Small intestine (tissue), 7 donors: ENCODE measurements around the gene TNFRSF25. TPM values are rescaled to one million over a fixed set of nuclear protein-coding genes. Genes with fewer than 3 reads are reported as not detected.
"Not testable (repeated sequence)": the region's sequence is repeated elsewhere in the genome, so short reads cannot be mapped to it uniquely, and the experiment has no call there.

Source experiments
- DNase-seq, 2 donors: peaks; one replicate each; pipeline versions ENCODE4 v3.0.0 to v3.0.0-alpha.2; 2013
- FAIRE-seq: peaks from 2 replicates; lab custom pipeline; 2012; peaks lifted over from hg19 to GRCh38; lab: Jason Lieb, UNC
- H3K27ac ChIP-seq, 3 donors: one replicate each; pipeline ENCODE4 v1.5.1; 2013; ENCODE audit warnings: low read length in 2 of 3, mild to moderate bottlenecking in 2 of 3, control low read depth in 1 of 3, inconsistent platforms in 1 of 3, low read depth in 1 of 3, moderate library complexity in 1 of 3
- H3K27me3 ChIP-seq, 3 donors: one replicate each; pipeline ENCODE4 v1.6.1; 2013; ENCODE audit warnings: low read length in 3 of 3, inconsistent platforms in 1 of 3; ENCODE audit not compliant: control insufficient read depth in 3 of 3, insufficient read depth in 3 of 3
- H3K36me3 ChIP-seq, 3 donors: one replicate each; pipeline ENCODE4 v1.6.1; 2013; ENCODE audit warnings: low read length in 3 of 3, inconsistent platforms in 1 of 3, low read depth in 1 of 3, mild to moderate bottlenecking in 1 of 3, moderate library complexity in 1 of 3; ENCODE audit not compliant: control insufficient read depth in 3 of 3, insufficient read depth in 2 of 3
- H3K4me1 ChIP-seq, 3 donors: one replicate each; pipeline ENCODE4 v1.6.1; 2013; ENCODE audit warnings: low read length in 2 of 3, inconsistent platforms in 1 of 3, low read depth in 1 of 3, mild to moderate bottlenecking in 1 of 3, moderate library complexity in 1 of 3; ENCODE audit not compliant: control insufficient read depth in 3 of 3, insufficient read depth in 2 of 3
- H3K4me3 ChIP-seq, 3 donors: one replicate each; pipeline ENCODE4 v1.5.1; 2013; ENCODE audit warnings: low read length in 3 of 3, control low read depth in 1 of 3, inconsistent platforms in 1 of 3, low read depth in 1 of 3, mild to moderate bottlenecking in 1 of 3, moderate library complexity in 1 of 3
- H3K9me3 ChIP-seq, 2 donors: one replicate each; pipeline ENCODE4 v1.6.1; 2013; ENCODE audit warnings: low read depth in 1 of 2, low read length in 1 of 2; ENCODE audit not compliant: control insufficient read depth in 2 of 2, insufficient read depth in 1 of 2
- WGBS, 3 donors: extraction: QIAGEN DNeasy Blood & Tissue Kit; methylation state at CpG; one replicate each; pipeline ENCODE4 v1.1.7; 2013; 5-methylcytosine and 5-hydroxymethylcytosine counted together
- polyA plus RNA-seq, 4 donors: library from polyadenylated mRNA; stranded (reverse) in 3 of 4; unstranded in 1 of 4; fragments of 200-250 nt in 3 of 4; fragments of 120-200 nt in 1 of 4; gene quantifications; one replicate each; pipeline versions ENCODE4 v1.2.1 to v1.2.3, GENCODE V29; 2013
- donor health status: healthy with polysubstance abuse.
- donor health status: control.
- donor health status: control.
- donor health status: Bipolar disorder and iron deficiency.
- donor health status: healthy.

TNFRSF25 gene
- polyA plus RNA-seq, 4 donors: 23.0 to 52.7 (median 33.2) TPM

GRCh38 chr1:6445929-6446328 lies 20.0 kb downstream of the TNFRSF25 start:
- FAIRE-seq, H3K9me3 ChIP-seq, H3K4me3 ChIP-seq, DNase-seq, H3K27ac ChIP-seq: not testable (repeated sequence)
- Histone ChIP-seq H3K27me3 (peaks cover 0 to 27% (median 17%) of the 10 kb centered on the region in 3 donors), H3K36me3 (peaks cover 0 to 14% (median 0%) of the 10 kb centered on the region in 3 donors), H3K4me1 (peaks cover 0 to 28% (median 0%) of the 10 kb centered on the region in 3 donors)
- 84 to 90% (median 84%) methylated on average over 2 to 4 of the region's 4 CpGs for WGBS, 3 donors

- H3K4me3 ChIP-seq: no peak overlapping the region
- peak in 1 of 2 donors; percentile 68 for DNase-seq
- no peaks in the 10 kb centered on the region for H3K9me3 ChIP-seq
- H3K27ac ChIP-seq: no peak overlapping the region
- 39 to 51% (median 39%) methylated on average over 16 to 19 of the region's 19 CpGs for WGBS, 3 donors
- H3K27me3 ChIP-seq: peaks cover 0 to 29% (median 15%) of the 10 kb centered on the region in 3 donors
- no peak for FAIRE-seq
- H3K36me3 ChIP-seq: peaks cover 0 to 9% (median 0%) of the 10 kb centered on the region in 3 donors
- peaks cover 0 to 28% (median 0%) of the 10 kb centered on the region in 3 donors for H3K4me1 ChIP-seq
Observed at GRCh38 chr1:6445062-6445763, 20.8 kb downstream of the TNFRSF25 start.

DNA sequence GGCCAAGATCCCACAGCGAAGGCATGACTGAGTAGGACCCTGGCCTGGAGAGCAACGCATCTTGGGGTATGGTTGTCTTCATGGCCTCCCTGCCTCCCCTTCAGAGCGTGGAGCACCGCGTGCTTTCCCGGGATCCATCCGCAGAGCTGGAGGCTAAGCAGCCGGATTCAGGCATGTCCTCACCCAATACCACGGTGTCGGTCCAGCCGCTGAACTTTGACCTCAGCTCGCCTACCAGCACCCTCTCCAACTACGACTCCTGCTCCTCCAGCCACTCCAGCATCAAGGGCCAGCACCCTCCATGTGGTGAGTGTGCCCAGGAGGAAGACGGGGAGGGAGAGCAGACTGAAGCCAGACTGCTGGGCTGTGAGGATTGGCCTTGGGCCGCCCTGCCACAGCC lies 21.6 kb downstream of the TNFRSF25 start:
- Histone ChIP-seq H3K9me3 (no peaks in the 10 kb centered on the region), H3K4me3 (no peak overlapping the region), H3K4me1 (peaks cover 0 to 29% (median 0%) of the 10 kb centered on the region in 3 donors), H3K27me3 (peaks cover 0 to 27% (median 12%) of the 10 kb centered on the region in 3 donors), H3K27ac (no peak overlapping the region), H3K36me3 (peaks cover 0 to 2% (median 0%) of the 10 kb centered on the region in 3 donors)
- 68 to 84% (median 77%) methylated on average over 8 to 15 of the region's 15 CpGs for WGBS, 3 donors
- FAIRE-seq (no peak), DNase-seq (no peak)

DNA sequence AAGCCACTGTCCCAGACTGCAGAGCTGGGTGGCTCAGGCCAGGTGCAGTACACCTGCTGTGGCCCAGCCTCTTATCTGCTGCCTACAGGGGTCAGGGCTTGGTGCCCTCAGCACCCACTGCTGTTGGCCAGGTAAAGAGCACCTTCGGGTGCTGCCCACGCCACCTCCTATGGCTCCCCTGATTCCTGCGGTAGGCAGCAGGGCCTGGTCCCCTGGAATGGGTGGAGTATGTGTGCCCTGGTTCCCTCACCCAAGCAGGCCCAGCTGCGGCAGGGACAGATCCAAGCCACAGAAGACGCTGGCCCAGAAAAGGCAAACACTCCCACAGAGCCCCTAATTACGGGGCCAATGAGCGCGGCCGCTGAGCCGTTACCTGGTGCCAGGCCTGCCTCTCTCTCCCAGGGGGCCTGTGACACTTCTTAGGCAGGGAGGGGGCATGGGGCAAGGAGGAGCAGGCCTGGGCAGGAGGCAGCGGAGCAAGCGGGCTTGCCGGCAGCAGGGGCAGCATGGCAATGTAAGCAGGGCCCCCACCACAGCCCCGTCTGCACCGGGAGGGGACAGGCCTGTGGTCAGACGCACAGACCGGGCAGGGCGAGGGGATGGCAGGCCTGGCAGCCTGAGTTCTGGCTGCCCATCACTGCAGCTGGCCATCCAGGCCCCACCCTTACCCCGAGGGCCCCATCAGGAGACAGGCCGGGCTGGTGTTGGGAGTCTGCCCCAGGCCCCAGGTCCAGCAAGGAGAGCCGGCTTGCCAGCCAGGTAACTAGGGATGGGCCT lies 22.4 kb downstream of the TNFRSF25 start:
- Histone ChIP-seq H3K9me3 (no peaks in the 10 kb centered on the region), H3K4me3 (no peak overlapping the region), H3K27me3 (peaks cover 0 to 24% (median 12%) of the 10 kb centered on the region in 3 donors), H3K4me1 (peaks cover 0 to 25% (median 0%) of the 10 kb centered on the region in 3 donors), H3K36me3 (no peaks in the 10 kb centered on the region), H3K27ac (no peak overlapping the region)
- WGBS, 3 donors: 77 to 81% (median 80%) methylated on average over 21 of the region's 21 CpGs
- DNase-seq (no peak), FAIRE-seq (no peak)

GRCh38 chr1:6441586-6441985 lies 24.4 kb downstream of the TNFRSF25 start:
- Histone ChIP-seq H3K4me1 (peaks cover 0 to 21% (median 0%) of the 10 kb centered on the region in 3 donors), H3K9me3 (no peaks in the 10 kb centered on the region), H3K27ac (no peak overlapping the region), H3K4me3 (no peak overlapping the region), H3K27me3 (peaks cover 0 to 11% (median 10%) of the 10 kb centered on the region in 3 donors), H3K36me3 (no peaks in the 10 kb centered on the region)
- DNase-seq: no peak
- 77 to 91% (median 90%) methylated on average over 7 of the region's 7 CpGs for WGBS, 3 donors
- FAIRE-seq: no peak

- FAIRE-seq (no peak), DNase-seq (peak; percentile 83 to 84)
- H3K4me3 ChIP-seq: peak overlapping the region in 1 of 3 donors; percentile 30
- no peaks in the 10 kb centered on the region for H3K36me3 ChIP-seq
- no peaks in the 10 kb centered on the region for H3K9me3 ChIP-seq
- WGBS, 3 donors: 6 to 19% (median 12%) methylated on average over 42 to 101 of the region's 101 CpGs
- H3K27ac ChIP-seq: no peak overlapping the region
- H3K27me3 ChIP-seq: peaks cover 0 to 11% (median 6%) of the 10 kb centered on the region in 3 donors
- H3K4me1 ChIP-seq: peaks cover 0 to 13% (median 0%) of the 10 kb centered on the region in 3 donors
Observed at GRCh38 chr1:6440198-6441126, 25.5 kb downstream of the TNFRSF25 start.

- no peak for FAIRE-seq
- peak; percentile 57 to 67 for DNase-seq
Observed at GRCh38 chr1:6438047-6438525, 27.9 kb downstream of the TNFRSF25 start.

More at GRCh38 chr1:6438047-6438525, 27.9 kb downstream of the TNFRSF25 start:
- Histone ChIP-seq H3K4me3 (no peak overlapping the region), H3K9me3 (no peaks in the 10 kb centered on the region), H3K27ac (no peak overlapping the region), H3K27me3 (peaks cover 0 to 11% (median 6%) of the 10 kb centered on the region in 3 donors), H3K4me1 (peaks cover 0 to 4% (median 0%) of the 10 kb centered on the region in 3 donors), H3K36me3 (no peaks in the 10 kb centered on the region)
- WGBS, 3 donors: 11 to 15% (median 12%) methylated on average over 4 to 5 of the region's 5 CpGs
